GM19240 (cell line): ENCODE results near the gene STK31.
A peak's percentile ranks its signal among the peaks of the same experiment; 100 is the strongest.
"Not testable (repeated sequence)": the region's sequence is repeated elsewhere in the genome, so short reads cannot be mapped to it uniquely, and the experiment has no call there.

Source experiments
- DNase-seq: peaks from one replicate; pipeline ENCODE4 v3.0.0; 2011; ENCODE audit warnings: low spot score; ENCODE audit not compliant: insufficient read length

STK31 gene

GRCh38 chr7:23710000-23710399, at the start of gene STK31:
TSS of gene STK31 (plus strand) at chr7:23710219. CDS start at chr7:23710286, 67 bp downstream.
- DNase-seq, result no peak

GRCh38 chr7:23661385-23661784, 48.6 kb upstream of the STK31 start:
- no peak for DNase-seq

GRCh38 chr7:23662124-23662983, 47.7 kb upstream of the STK31 start:
- no peak for DNase-seq

GRCh38 chr7:23662984-23663313, 47.1 kb upstream of the STK31 start:
- DNase-seq, result no peak

GRCh38 chr7:23664122-23664521, 45.9 kb upstream of the STK31 start:
- DNase-seq, result no peak

GRCh38 chr7:23672033-23672432, 38.0 kb upstream of the STK31 start:
- DNase-seq, result no peak

- peak; percentile 41 for DNase-seq
These were observed 30.1 kb upstream of the STK31 start, which contains the start of gene FAM221A for GRCh38 chr7:23679898-23680413. TSS of gene FAM221A (plus strand) at chr7:23680199. CDS start at chr7:23680219, 20 bp downstream.

GRCh38 chr7:23680414-23681405, 29.3 kb upstream of the STK31 start:
- no peak for DNase-seq

GRCh38 chr7:23684041-23684440, 26.0 kb upstream of the STK31 start:
- not testable (repeated sequence) for DNase-seq

GRCh38 chr7:23685731-23686130, 24.3 kb upstream of the STK31 start:
- no peak for DNase-seq

GRCh38 chr7:23687011-23687410, 23.0 kb upstream of the STK31 start:
- DNase-seq, result no peak

- DNase-seq, result no peak
These were observed 20.9 kb upstream of the STK31 start for GRCh38 chr7:23689165-23689564.

GRCh38 chr7:23691320-23691719, 18.7 kb upstream of the STK31 start:
- no peak for DNase-seq

GRCh38 chr7:23693224-23693623, 16.8 kb upstream of the STK31 start:
- no peak for DNase-seq

GRCh38 chr7:23696916-23697441, 13.0 kb upstream of the STK31 start:
- DNase-seq, result no peak

GRCh38 chr7:23698822-23699221, 11.2 kb upstream of the STK31 start:
- no peak for DNase-seq

GRCh38 chr7:23700046-23700445, 10.0 kb upstream of the STK31 start:
- no peak for DNase-seq

GRCh38 chr7:23709081-23709750, 803 bp upstream of the STK31 start:
- DNase-seq, result no peak

GRCh38 chr7:23712368-23713284, 2.6 kb downstream of the STK31 start:
- peak; percentile 6 for DNase-seq
